ENCODE results near the gene SYNPR. TPM values are rescaled to one million over a fixed set of nuclear protein-coding genes. Genes with fewer than 3 reads are reported as not detected.

Gene SYNPR
- total RNA-seq, 1 donor from 2014 or later = not detected

GRCh38 chr3:63274359-63274758, 3.7 kb upstream of the SYNPR start:
- no peak for TF ChIP-seq CTCF (conservative IDR thresholded peaks at IDR 0.05; ENCODE audit: low read depth, low read length)
- H3K4me3 ChIP-seq (ENCODE audit: low read depth, low read length) = no peak overlapping the region
- DNase-seq (ENCODE audit: low read depth) = no peak

- no peak for DNase-seq (ENCODE audit: low read depth)
- H3K4me3 ChIP-seq (ENCODE audit: low read depth, low read length) = no peak overlapping the region
- TF ChIP-seq CTCF (conservative IDR thresholded peaks at IDR 0.05; ENCODE audit: low read depth, low read length) = no peak
These were observed 1.1 kb downstream of the SYNPR start for GRCh38 chr3:63279005-63279841.

GRCh38 chr3:63287610-63288009, 9.5 kb downstream of the SYNPR start:
- H3K4me3 ChIP-seq (ENCODE audit: low read depth, low read length) = no peak overlapping the region
- no peak for TF ChIP-seq CTCF (conservative IDR thresholded peaks at IDR 0.05; ENCODE audit: low read depth, low read length)
- DNase-seq (ENCODE audit: low read depth) = no peak

GRCh38 chr3:63290686-63291085, 12.6 kb downstream of the SYNPR start:
- TF ChIP-seq CTCF (conservative IDR thresholded peaks at IDR 0.05; ENCODE audit: low read depth, low read length) = no peak
- no peak overlapping the region for H3K4me3 ChIP-seq (ENCODE audit: low read depth, low read length)
- no peak for DNase-seq (ENCODE audit: low read depth)

GRCh38 chr3:63294332-63294731, 16.2 kb downstream of the SYNPR start:
- no peak for DNase-seq (ENCODE audit: low read depth)
- no peak for TF ChIP-seq CTCF (conservative IDR thresholded peaks at IDR 0.05; ENCODE audit: low read depth, low read length)
- H3K4me3 ChIP-seq (ENCODE audit: low read depth, low read length) = no peak overlapping the region

- H3K4me3 ChIP-seq (ENCODE audit: low read depth, low read length) = no peak overlapping the region
- no peak for TF ChIP-seq CTCF (conservative IDR thresholded peaks at IDR 0.05; ENCODE audit: low read depth, low read length)
- no peak for DNase-seq (ENCODE audit: low read depth)
These were observed 17.2 kb downstream of the SYNPR start for GRCh38 chr3:63295356-63295755.

GRCh38 chr3:63295806-63296205, 17.7 kb downstream of the SYNPR start:
- no peak overlapping the region for H3K4me3 ChIP-seq (ENCODE audit: low read depth, low read length)
- no peak for TF ChIP-seq CTCF (conservative IDR thresholded peaks at IDR 0.05; ENCODE audit: low read depth, low read length)
- DNase-seq (ENCODE audit: low read depth) = no peak

Measured in epithelial cell of proximal tubule (primary cell).